T-helper 2 cell treated with Interferon-gamma antibody and Interleukin-4, amounts not matched to agents 100 ng/mL and 5 ng/mL, for 36 hours (primary cell): ENCODE data around the gene KCNG4. TPM values are rescaled to one million over a fixed set of nuclear protein-coding genes. Genes with fewer than 3 reads are reported as not detected.
"Not testable (repeated sequence)": the region's sequence is repeated elsewhere in the genome, so short reads cannot be mapped to it uniquely, and the experiment has no call there.

Experiments used
- intact Hi-C: fragments of 100-400 bp; cut with micrococcal nuclease; formaldehyde crosslinking; loops from one replicate; pipeline ENCODE4 v1.15.1; 2023
- total RNA-seq: library from RNA; stranded (reverse); gene quantifications from 2 replicates; pipeline ENCODE4 v1.2.3, GENCODE V29; 2022

KCNG4 gene
- total RNA-seq, 1 donor from 2014 or later = not detected

GRCh38 chr16:84212154-84212553, 27.7 kb downstream of the KCNG4 start:
- intact Hi-C loops = no loop called here

- intact Hi-C loops = no loop called here
Measured at GRCh38 chr16:84209989-84210388, 29.8 kb downstream of the KCNG4 start.

- intact Hi-C loops = no loop called here
Measured at GRCh38 chr16:84207879-84208278, 31.9 kb downstream of the KCNG4 start.

- intact Hi-C loops = no loop called here
Measured at GRCh38 chr16:84207251-84207650, 32.6 kb downstream of the KCNG4 start.

GRCh38 chr16:84205976-84206691, 33.7 kb downstream of the KCNG4 start:
- intact Hi-C loops = no loop called here

GRCh38 chr16:84205123-84205522, 34.7 kb downstream of the KCNG4 start:
- intact Hi-C loops = not testable (repeated sequence)

- intact Hi-C loops = not testable (repeated sequence)
Measured at GRCh38 chr16:84204551-84204950, 35.3 kb downstream of the KCNG4 start.

GRCh38 chr16:84199861-84200260, 40.0 kb downstream of the KCNG4 start:
- intact Hi-C loops = no loop called here

GRCh38 chr16:84199097-84199496, 40.7 kb downstream of the KCNG4 start:
- intact Hi-C loops = no loop called here

GRCh38 chr16:84198401-84198800, 41.4 kb downstream of the KCNG4 start:
- intact Hi-C loops = no loop called here

GRCh38 chr16:84197466-84198128, 42.2 kb downstream of the KCNG4 start:
- intact Hi-C loops = no loop called here

GRCh38 chr16:84196727-84197394, 43.0 kb downstream of the KCNG4 start:
- intact Hi-C loops = no loop called here

- intact Hi-C loops = no loop called here
Measured at GRCh38 chr16:84196101-84196500, 43.7 kb downstream of the KCNG4 start.

GRCh38 chr16:84195201-84196093, 44.4 kb downstream of the KCNG4 start:
- intact Hi-C loops = no loop called here

GRCh38 chr16:84194470-84195200, 45.2 kb downstream of the KCNG4 start:
- intact Hi-C loops = no loop called here

GRCh38 chr16:84194018-84194417, 45.8 kb downstream of the KCNG4 start:
- intact Hi-C loops = no loop called here

GRCh38 chr16:84193480-84193879, 46.3 kb downstream of the KCNG4 start:
- intact Hi-C loops = no loop called here

GRCh38 chr16:84191466-84191865, 48.3 kb downstream of the KCNG4 start:
- intact Hi-C loops = no loop called here

GRCh38 chr16:84190731-84191388, 49.0 kb downstream of the KCNG4 start, which contains the start of gene ADAD2:
ADAD2 (plus strand) TSS chr16:84191157; CDS start chr16:84191231, 74 bp downstream.
- intact Hi-C loops = no loop called here
